Measurements from ENCODE around the gene SST. TPM values are rescaled to one million over a fixed set of nuclear protein-coding genes. Genes with fewer than 3 reads are reported as not detected.
A peak's percentile ranks its signal among the peaks of the same experiment; 100 is the strongest.

The SST gene
- total RNA-seq: 100 to 1,000 TPM; 482 to 738 TPM

DNA sequence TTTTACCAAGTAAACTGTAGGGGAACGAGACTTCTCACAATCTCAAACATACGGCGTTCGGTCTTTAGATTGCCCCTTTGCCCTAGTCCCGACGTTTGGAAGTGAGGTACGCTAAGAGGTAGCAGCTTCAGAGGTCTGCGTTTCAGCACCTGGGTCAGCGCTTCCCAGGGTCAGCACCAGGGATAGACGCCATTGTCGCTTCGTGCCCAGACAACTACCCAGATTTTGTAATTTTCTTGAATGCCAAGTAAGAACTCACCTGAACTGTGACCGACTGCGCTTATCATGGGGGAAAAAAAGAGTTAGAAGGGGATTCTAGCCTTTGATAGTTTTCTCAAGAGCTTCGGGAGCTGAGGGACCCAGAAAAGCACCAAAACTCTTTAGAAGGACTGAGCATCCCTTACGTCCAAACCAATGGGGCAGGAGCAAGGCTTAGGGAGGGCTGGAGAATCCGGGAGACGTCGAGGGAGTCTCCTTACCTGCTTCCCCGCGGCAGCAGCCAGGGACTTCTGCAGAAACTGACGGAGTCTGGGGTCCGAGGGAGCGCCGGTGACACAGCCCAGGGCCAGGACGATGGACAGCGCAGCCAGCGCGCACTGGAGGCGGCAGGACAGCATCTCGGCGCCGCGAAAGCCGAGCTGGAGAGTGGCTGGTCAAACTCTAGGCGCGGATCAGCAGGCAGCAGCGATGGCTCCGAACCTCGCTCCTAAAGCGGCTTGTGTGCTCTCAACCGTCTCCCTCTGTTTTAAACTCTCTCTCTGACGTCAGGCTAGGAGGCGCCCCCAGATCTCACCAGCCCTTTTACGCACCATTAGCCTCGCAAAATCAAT, at the start of gene SST:
Gene SST (minus strand): TSS at position 720 of the 830 bp plus-strand sequence. CDS start 103 bp downstream, at position 617.
- no peak within 1 kb of the TSS for H3K27ac ChIP-seq
- no peaks in the 10 kb centered on the region for H3K4me1 ChIP-seq
- intact Hi-C loops (cut with DNase I): no loop called here
- TF ChIP-seq POLR2A (IDR thresholded peaks at IDR 0.05): no peak
- TF ChIP-seq, protein P1, sequence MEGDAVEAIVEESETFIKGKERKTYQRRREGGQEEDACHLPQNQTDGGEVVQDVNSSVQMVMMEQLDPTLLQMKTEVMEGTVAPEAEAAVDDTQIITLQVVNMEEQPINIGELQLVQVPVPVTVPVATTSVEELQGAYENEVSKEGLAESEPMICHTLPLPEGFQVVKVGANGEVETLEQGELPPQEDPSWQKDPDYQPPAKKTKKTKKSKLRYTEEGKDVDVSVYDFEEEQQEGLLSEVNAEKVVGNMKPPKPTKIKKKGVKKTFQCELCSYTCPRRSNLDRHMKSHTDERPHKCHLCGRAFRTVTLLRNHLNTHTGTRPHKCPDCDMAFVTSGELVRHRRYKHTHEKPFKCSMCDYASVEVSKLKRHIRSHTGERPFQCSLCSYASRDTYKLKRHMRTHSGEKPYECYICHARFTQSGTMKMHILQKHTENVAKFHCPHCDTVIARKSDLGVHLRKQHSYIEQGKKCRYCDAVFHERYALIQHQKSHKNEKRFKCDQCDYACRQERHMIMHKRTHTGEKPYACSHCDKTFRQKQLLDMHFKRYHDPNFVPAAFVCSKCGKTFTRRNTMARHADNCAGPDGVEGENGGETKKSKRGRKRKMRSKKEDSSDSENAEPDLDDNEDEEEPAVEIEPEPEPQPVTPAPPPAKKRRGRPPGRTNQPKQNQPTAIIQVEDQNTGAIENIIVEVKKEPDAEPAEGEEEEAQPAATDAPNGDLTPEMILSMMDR (IDR thresholded peaks at IDR 0.05): no peak
- no peak within 1 kb of the TSS for H3K4me3 ChIP-seq
- H3K9me3 ChIP-seq: no peaks in the 10 kb centered on the region
- no peaks in the 10 kb centered on the region for H3K36me3 ChIP-seq (replicated peaks in 1 of 2; ENCODE audit: insufficient read depth in 1 of 2, low read depth in 2 of 2)
- H3K27me3 ChIP-seq: no peaks in the 10 kb centered on the region
- ATAC-seq (no peak), DNase-seq (peak; percentile 41 to 57 (median 44))
- 6 to 10% methylated on average over 32 to 46 of the region's 46 CpGs for WGBS, 2 donors

DNA sequence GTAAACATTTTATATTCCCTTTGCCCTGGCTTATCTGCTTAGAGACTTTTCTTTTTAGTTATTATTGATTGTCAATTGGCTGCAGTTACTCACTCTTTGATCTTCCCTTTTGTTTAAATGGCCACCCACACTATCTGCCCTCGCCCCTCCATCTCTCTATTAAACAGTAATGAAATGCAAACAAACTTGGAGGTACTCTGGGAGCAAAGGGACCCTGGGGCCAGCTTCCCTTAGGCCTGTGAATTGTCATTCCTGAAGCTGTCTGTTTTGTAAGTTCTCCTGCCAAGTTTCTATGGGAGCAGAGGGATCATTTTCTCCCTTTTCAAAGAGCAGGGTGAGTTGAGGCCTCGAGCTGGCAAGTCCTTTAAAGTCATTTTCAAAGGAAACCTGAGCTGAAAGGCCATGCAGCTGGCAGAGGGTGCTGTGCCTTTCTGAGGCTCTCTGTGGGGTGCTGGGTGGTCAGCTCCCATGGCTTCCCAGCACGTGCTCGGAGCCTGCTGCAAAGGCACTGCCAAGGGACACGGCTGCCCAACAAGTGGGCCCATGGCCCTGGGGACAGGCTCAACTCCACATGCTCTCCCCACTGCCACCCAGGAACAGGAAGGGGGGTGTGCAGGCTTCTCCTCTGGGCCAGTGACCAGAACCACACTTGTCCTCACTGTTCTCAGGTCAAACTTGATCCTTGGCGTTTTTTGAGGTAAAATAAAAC, 49.6 kb upstream of the SST start:
- WGBS, 2 donors: 32 to 43% methylated on average over 5 to 6 of the region's 6 CpGs
- H3K9me3 ChIP-seq: no peaks in the 10 kb centered on the region
- peaks cover 9% of the 10 kb centered on the region for H3K4me1 ChIP-seq
- peak overlapping the region in 2 of 4 donors; percentile 27 to 52 for H3K27ac ChIP-seq
- DNase-seq (peak in 1 of 4 donors; percentile 27), ATAC-seq (peak; percentile 31)
- intact Hi-C loops (cut with DNase I): loop anchor here (10.0 kb wide), 1 partner anchor 395 kb away; no protein-coding TSS in a partner anchor
- no peak overlapping the region for H3K4me3 ChIP-seq
- TF ChIP-seq, protein P1 (IDR thresholded peaks at IDR 0.05): no peak
- TF ChIP-seq POLR2A (IDR thresholded peaks at IDR 0.05): no peak
- H3K27me3 ChIP-seq: no peaks in the 10 kb centered on the region
- H3K36me3 ChIP-seq (replicated peaks in 1 of 2; ENCODE audit: insufficient read depth in 1 of 2, low read depth in 2 of 2): peaks cover 12 to 32% of the 10 kb centered on the region in 2 donors

DNA sequence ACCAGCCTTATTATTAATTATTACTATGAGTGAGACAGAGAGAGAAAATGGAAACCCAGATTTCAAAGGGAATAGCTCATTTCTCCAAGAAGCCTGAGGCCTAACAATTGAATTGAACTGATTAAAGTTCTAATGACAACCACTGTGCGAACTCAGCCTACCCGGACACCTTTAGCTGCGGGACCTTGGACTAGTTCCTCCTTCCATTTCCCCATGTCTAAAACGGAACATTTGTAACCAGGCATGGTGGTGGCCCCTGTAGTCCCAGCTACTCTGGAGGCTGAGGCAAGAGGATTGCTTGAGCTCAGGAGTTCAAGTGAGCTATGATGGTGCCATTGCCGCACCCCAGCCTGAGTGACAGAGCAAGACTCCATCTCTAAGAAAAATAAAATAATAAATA, 48.6 kb upstream of the SST start:
- no peak for TF ChIP-seq POLR2A (IDR thresholded peaks at IDR 0.05)
- TF ChIP-seq, protein P1 (IDR thresholded peaks at IDR 0.05): no peak
- ATAC-seq (no peak), DNase-seq (no peak)
- WGBS, 2 donors: 80 to 96% methylated on average over 5 of the region's 5 CpGs
- Histone ChIP-seq H3K4me3 (no peak overlapping the region), H3K4me1 (peaks cover 14% of the 10 kb centered on the region), H3K27me3 (no peaks in the 10 kb centered on the region), H3K36me3 (replicated peaks in 1 of 2; ENCODE audit: insufficient read depth in 1 of 2, low read depth in 2 of 2) (peaks cover 8 to 23% of the 10 kb centered on the region in 2 donors), H3K9me3 (no peaks in the 10 kb centered on the region), H3K27ac (no peak overlapping the region)
- intact Hi-C loops (cut with DNase I): loop anchor here (10.0 kb wide), 1 partner anchor 394 kb away; no protein-coding TSS in a partner anchor

DNA sequence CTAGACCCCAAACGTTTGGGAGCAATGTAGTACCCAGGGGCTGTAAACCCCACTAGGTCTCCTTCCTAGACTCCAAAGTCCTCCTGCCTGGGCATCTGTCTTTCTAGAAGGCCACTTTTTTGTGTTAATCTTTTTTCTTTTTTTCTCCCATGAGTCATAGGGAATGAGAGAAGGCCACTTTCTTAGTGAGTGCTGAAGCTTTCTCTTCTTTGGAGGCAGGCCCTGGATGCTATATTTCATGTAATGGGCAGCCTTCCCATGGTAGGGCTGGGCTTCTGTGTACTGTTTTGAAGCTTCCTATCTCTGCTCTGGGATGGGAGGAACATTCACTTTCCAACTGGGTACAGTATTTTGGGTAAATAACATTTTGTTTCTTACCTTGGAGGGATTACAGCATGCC, 47.4 kb upstream of the SST start:
- Histone ChIP-seq H3K9me3 (no peaks in the 10 kb centered on the region), H3K27me3 (no peaks in the 10 kb centered on the region), H3K36me3 (replicated peaks in 1 of 2; ENCODE audit: insufficient read depth in 1 of 2, low read depth in 2 of 2) (peaks cover 6 to 14% of the 10 kb centered on the region in 2 donors), H3K4me1 (peaks cover 14% of the 10 kb centered on the region), H3K27ac (no peak overlapping the region), H3K4me3 (no peak overlapping the region)
- intact Hi-C loops (cut with DNase I): loop anchor here (10.0 kb wide), 1 partner anchor 393 kb away; no protein-coding TSS in a partner anchor
- 21 to 28% methylated on average over 1 of the region's 1 CpG for WGBS, 2 donors
- ATAC-seq (no peak), DNase-seq (no peak)
- no peak for TF ChIP-seq POLR2A (IDR thresholded peaks at IDR 0.05)
- TF ChIP-seq, protein P1 (IDR thresholded peaks at IDR 0.05): no peak
